ENCODE data around the gene RARA.

The RARA gene

GRCh38 chr17:40265337-40265736 lies 43.6 kb upstream of the RARA start:
- no peak overlapping the region for H4K8ac ChIP-seq (ENCODE audit: low read length)
- peaks cover 1% of the 10 kb centered on the region for H3K4me1 ChIP-seq (ENCODE audit: control insufficient read depth, insufficient read depth, low read depth, low read length)
- H2BK12ac ChIP-seq (ENCODE audit: low read length in 2 of 2) = no peak overlapping the region
- no peak overlapping the region for H2AK5ac ChIP-seq (ENCODE audit: low read length, severe bottlenecking)
- no peak overlapping the region for H3K4ac ChIP-seq (ENCODE audit: low read depth in 1 of 2, low read length in 2 of 2)
- no peak overlapping the region for H3K4me2 ChIP-seq (ENCODE audit: low read length, poor library complexity, severe bottlenecking)
- H2AFZ ChIP-seq (ENCODE audit: low read depth, low read length) = no peak overlapping the region
- H3K36me3 ChIP-seq (ENCODE audit: control insufficient read depth in 1 of 2, insufficient read depth in 2 of 2, low read depth in 1 of 2, low read length in 2 of 2) = peaks cover 51 to 77% of the 10 kb centered on the region in 2 experiments
- no peak overlapping the region for H3K23ac ChIP-seq (ENCODE audit: low read length in 2 of 2)
- no peak overlapping the region for H2BK5ac ChIP-seq (ENCODE audit: low read depth, low read length, poor library complexity, severe bottlenecking)
- H4K91ac ChIP-seq (ENCODE audit: low read length) = no peak overlapping the region
- H3K18ac ChIP-seq (ENCODE audit: low read depth in 1 of 2, low read length in 2 of 2) = no peak overlapping the region
- DNase-seq = no peak
- no peak overlapping the region for H2BK120ac ChIP-seq (ENCODE audit: low read depth, low read length)
- H2BK15ac ChIP-seq (ENCODE audit: low read depth, poor library complexity, severe bottlenecking) = no peak overlapping the region
- H3K9me3 ChIP-seq (ENCODE audit: control insufficient read depth, low read length) = no peaks in the 10 kb centered on the region
- no peak overlapping the region for H3K9ac ChIP-seq (ENCODE audit: low read length)
- 98% methylated on average over 5 of the region's 5 CpGs for WGBS
- H3K14ac ChIP-seq (ENCODE audit: low read length in 2 of 2) = no peak overlapping the region
- H3K27ac ChIP-seq (ENCODE audit: low read length, poor library complexity, severe bottlenecking) = no peak overlapping the region
- no peak overlapping the region for H3K4me3 ChIP-seq (ENCODE audit: insufficient read depth in 1 of 2, low read depth in 1 of 2, low read length in 2 of 2)
- peaks cover 42% of the 10 kb centered on the region for H3K79me1 ChIP-seq (replicated peaks; ENCODE audit: low read length, poor library complexity, severe bottlenecking)
- H3K27me3 ChIP-seq (ENCODE audit: control insufficient read depth in 1 of 2, insufficient read depth in 1 of 2, low read length in 2 of 2) = no peaks in the 10 kb centered on the region

DNA sequence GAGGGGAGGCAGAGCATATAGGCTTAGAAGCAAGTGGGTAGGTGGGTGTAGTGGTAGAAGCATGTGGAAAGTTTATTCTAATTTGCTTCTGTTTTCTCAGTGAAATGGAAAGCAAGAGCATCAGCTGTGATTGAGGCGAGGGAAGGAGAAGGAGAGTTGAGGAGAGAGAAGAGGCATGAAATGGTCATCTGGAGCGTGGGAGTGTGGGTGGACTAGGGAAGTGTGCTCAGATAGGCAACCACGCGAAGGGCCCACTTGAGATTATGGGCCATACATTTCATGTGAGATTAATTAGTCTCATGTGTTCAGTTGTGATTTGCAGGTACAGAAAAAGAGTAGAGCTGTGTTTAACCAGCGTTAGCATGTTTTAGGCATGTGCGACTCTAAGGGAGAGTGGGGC lies 42.1 kb upstream of the RARA start:
- no peak for DNase-seq
- Histone ChIP-seq H3K9me3 (ENCODE audit: control insufficient read depth, low read length) (no peaks in the 10 kb centered on the region), H2AK5ac (ENCODE audit: low read length, severe bottlenecking) (no peak overlapping the region), H3K9ac (ENCODE audit: low read length) (no peak overlapping the region), H2BK12ac (ENCODE audit: low read length in 2 of 2) (no peak overlapping the region), H3K4me1 (ENCODE audit: control insufficient read depth, insufficient read depth, low read depth, low read length) (peaks cover 1% of the 10 kb centered on the region), H3K23ac (ENCODE audit: low read length in 2 of 2) (no peak overlapping the region), H3K4ac (ENCODE audit: low read depth in 1 of 2, low read length in 2 of 2) (no peak overlapping the region), H3K27ac (ENCODE audit: low read length, poor library complexity, severe bottlenecking) (no peak overlapping the region), H3K79me1 (replicated peaks; ENCODE audit: low read length, poor library complexity, severe bottlenecking) (peaks cover 39% of the 10 kb centered on the region), H2AFZ (ENCODE audit: low read depth, low read length) (no peak overlapping the region), H3K14ac (ENCODE audit: low read length in 2 of 2) (no peak overlapping the region), H3K4me3 (ENCODE audit: insufficient read depth in 1 of 2, low read depth in 1 of 2, low read length in 2 of 2) (no peak overlapping the region), H4K8ac (ENCODE audit: low read length) (no peak overlapping the region), H3K27me3 (ENCODE audit: control insufficient read depth in 1 of 2, insufficient read depth in 1 of 2, low read length in 2 of 2) (no peaks in the 10 kb centered on the region), H4K91ac (ENCODE audit: low read length) (no peak overlapping the region), H2BK5ac (ENCODE audit: low read depth, low read length, poor library complexity, severe bottlenecking) (no peak overlapping the region), H3K4me2 (ENCODE audit: low read length, poor library complexity, severe bottlenecking) (no peak overlapping the region), H2BK15ac (ENCODE audit: low read depth, poor library complexity, severe bottlenecking) (no peak overlapping the region), H3K18ac (ENCODE audit: low read depth in 1 of 2, low read length in 2 of 2) (no peak overlapping the region), H2BK120ac (ENCODE audit: low read depth, low read length) (no peak overlapping the region), H3K36me3 (ENCODE audit: control insufficient read depth in 1 of 2, insufficient read depth in 2 of 2, low read depth in 1 of 2, low read length in 2 of 2) (peaks cover 45 to 79% of the 10 kb centered on the region in 2 experiments)
- 97% methylated on average over 6 of the region's 6 CpGs for WGBS

- H3K4me3 ChIP-seq (ENCODE audit: insufficient read depth in 1 of 2, low read depth in 1 of 2, low read length in 2 of 2) = no peak overlapping the region
- peaks cover 35% of the 10 kb centered on the region for H3K79me1 ChIP-seq (replicated peaks; ENCODE audit: low read length, poor library complexity, severe bottlenecking)
- WGBS = 100% methylated on average over 2 of the region's 2 CpGs
- no peak overlapping the region for H2AFZ ChIP-seq (ENCODE audit: low read depth, low read length)
- no peak overlapping the region for H2BK12ac ChIP-seq (ENCODE audit: low read length in 2 of 2)
- H2AK5ac ChIP-seq (ENCODE audit: low read length, severe bottlenecking) = no peak overlapping the region
- no peak overlapping the region for H2BK120ac ChIP-seq (ENCODE audit: low read depth, low read length)
- H4K91ac ChIP-seq (ENCODE audit: low read length) = no peak overlapping the region
- H4K8ac ChIP-seq (ENCODE audit: low read length) = no peak overlapping the region
- H3K9ac ChIP-seq (ENCODE audit: low read length) = no peak overlapping the region
- H3K23ac ChIP-seq (ENCODE audit: low read length in 2 of 2) = no peak overlapping the region
- no peak overlapping the region for H2BK15ac ChIP-seq (ENCODE audit: low read depth, poor library complexity, severe bottlenecking)
- H3K4ac ChIP-seq (ENCODE audit: low read depth in 1 of 2, low read length in 2 of 2) = no peak overlapping the region
- H3K14ac ChIP-seq (ENCODE audit: low read length in 2 of 2) = no peak overlapping the region
- peaks cover 1% of the 10 kb centered on the region for H3K4me1 ChIP-seq (ENCODE audit: control insufficient read depth, insufficient read depth, low read depth, low read length)
- peaks cover 42 to 75% of the 10 kb centered on the region in 2 experiments for H3K36me3 ChIP-seq (ENCODE audit: control insufficient read depth in 1 of 2, insufficient read depth in 2 of 2, low read depth in 1 of 2, low read length in 2 of 2)
- H3K9me3 ChIP-seq (ENCODE audit: control insufficient read depth, low read length) = no peaks in the 10 kb centered on the region
- H3K18ac ChIP-seq (ENCODE audit: low read depth in 1 of 2, low read length in 2 of 2) = no peak overlapping the region
- no peak overlapping the region for H2BK5ac ChIP-seq (ENCODE audit: low read depth, low read length, poor library complexity, severe bottlenecking)
- no peak overlapping the region for H3K27ac ChIP-seq (ENCODE audit: low read length, poor library complexity, severe bottlenecking)
- H3K27me3 ChIP-seq (ENCODE audit: control insufficient read depth in 1 of 2, insufficient read depth in 1 of 2, low read length in 2 of 2) = no peaks in the 10 kb centered on the region
- no peak overlapping the region for H3K4me2 ChIP-seq (ENCODE audit: low read length, poor library complexity, severe bottlenecking)
- no peak for DNase-seq
Observed at GRCh38 chr17:40268141-40268712, 40.8 kb upstream of the RARA start.

DNA sequence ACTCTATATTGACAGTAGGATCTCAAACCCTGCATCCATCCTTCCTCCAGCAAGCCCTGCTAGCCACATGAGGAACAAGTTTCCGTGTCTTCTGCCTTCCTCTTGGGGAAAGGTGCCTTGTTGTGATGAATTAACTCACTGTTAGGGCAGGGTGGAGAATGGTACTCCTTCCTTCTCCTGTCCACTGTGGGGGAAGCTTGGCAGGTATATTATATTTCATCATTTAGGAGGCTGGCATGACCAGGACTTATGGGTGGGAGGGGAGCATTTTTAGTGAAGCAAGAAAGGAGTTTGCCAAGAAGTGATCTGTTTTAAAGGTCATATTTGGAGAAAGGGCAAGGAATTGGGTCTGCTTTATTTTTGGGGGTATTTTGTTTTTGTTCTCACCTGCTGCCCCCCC lies 30.6 kb upstream of the RARA start:
- H3K4ac ChIP-seq (ENCODE audit: low read depth in 1 of 2, low read length in 2 of 2) = no peak overlapping the region
- no peak overlapping the region for H2BK12ac ChIP-seq (ENCODE audit: low read length in 2 of 2)
- no peak overlapping the region for H3K23ac ChIP-seq (ENCODE audit: low read length in 2 of 2)
- H2BK5ac ChIP-seq (ENCODE audit: low read depth, low read length, poor library complexity, severe bottlenecking) = no peak overlapping the region
- no peak overlapping the region for H2BK15ac ChIP-seq (ENCODE audit: low read depth, poor library complexity, severe bottlenecking)
- no peak overlapping the region for H4K91ac ChIP-seq (ENCODE audit: low read length)
- no peaks in the 10 kb centered on the region for H3K27me3 ChIP-seq (ENCODE audit: control insufficient read depth in 1 of 2, insufficient read depth in 1 of 2, low read length in 2 of 2)
- no peak overlapping the region for H3K27ac ChIP-seq (ENCODE audit: low read length, poor library complexity, severe bottlenecking)
- no peak overlapping the region for H3K4me2 ChIP-seq (ENCODE audit: low read length, poor library complexity, severe bottlenecking)
- no peak overlapping the region for H3K4me3 ChIP-seq (ENCODE audit: insufficient read depth in 1 of 2, low read depth in 1 of 2, low read length in 2 of 2)
- peaks cover 8% of the 10 kb centered on the region for H3K79me1 ChIP-seq (replicated peaks; ENCODE audit: low read length, poor library complexity, severe bottlenecking)
- no peaks in the 10 kb centered on the region for H3K9me3 ChIP-seq (ENCODE audit: control insufficient read depth, low read length)
- no peak overlapping the region for H3K9ac ChIP-seq (ENCODE audit: low read length)
- WGBS = 100% methylated on average over 1 of the region's 1 CpG
- H3K18ac ChIP-seq (ENCODE audit: low read depth in 1 of 2, low read length in 2 of 2) = no peak overlapping the region
- no peak overlapping the region for H4K8ac ChIP-seq (ENCODE audit: low read length)
- no peak overlapping the region for H3K14ac ChIP-seq (ENCODE audit: low read length in 2 of 2)
- H2AK5ac ChIP-seq (ENCODE audit: low read length, severe bottlenecking) = no peak overlapping the region
- no peak overlapping the region for H2AFZ ChIP-seq (ENCODE audit: low read depth, low read length)
- DNase-seq = no peak
- peaks cover 2% of the 10 kb centered on the region for H3K4me1 ChIP-seq (ENCODE audit: control insufficient read depth, insufficient read depth, low read depth, low read length)
- H2BK120ac ChIP-seq (ENCODE audit: low read depth, low read length) = no peak overlapping the region
- peaks cover 46 to 83% of the 10 kb centered on the region in 2 experiments for H3K36me3 ChIP-seq (ENCODE audit: control insufficient read depth in 1 of 2, insufficient read depth in 2 of 2, low read depth in 1 of 2, low read length in 2 of 2)
